C4-2B (cell line): Measurements from ENCODE around the gene CMIP.

Experiments
- CTCF ChIP-seq: fragments of 450-650 bp; conservative IDR thresholded peaks from 2 replicates; pipeline ENCODE4 v1.5.1; 2017; ENCODE audit warnings: mild to moderate bottlenecking
- ZFX ChIP-seq: fragments of 450-650 bp; IDR thresholded peaks from 2 replicates; pipeline ENCODE4 v1.6.1; 2017

- TF ChIP-seq CTCF (no peak), ZFX (no peak)
Measured at GRCh38 chr16:81539009-81539758, 94.6 kb downstream of the CMIP start.
